Measurements from ENCODE around the gene PTPRM. TPM values are rescaled to one million over a fixed set of nuclear protein-coding genes. Genes with fewer than 3 reads are reported as not detected.

PTPRM gene
- polyA plus RNA-seq, 1 of the 3 experiments (the other 2 are of a cell fraction): 16.0 TPM

DNA sequence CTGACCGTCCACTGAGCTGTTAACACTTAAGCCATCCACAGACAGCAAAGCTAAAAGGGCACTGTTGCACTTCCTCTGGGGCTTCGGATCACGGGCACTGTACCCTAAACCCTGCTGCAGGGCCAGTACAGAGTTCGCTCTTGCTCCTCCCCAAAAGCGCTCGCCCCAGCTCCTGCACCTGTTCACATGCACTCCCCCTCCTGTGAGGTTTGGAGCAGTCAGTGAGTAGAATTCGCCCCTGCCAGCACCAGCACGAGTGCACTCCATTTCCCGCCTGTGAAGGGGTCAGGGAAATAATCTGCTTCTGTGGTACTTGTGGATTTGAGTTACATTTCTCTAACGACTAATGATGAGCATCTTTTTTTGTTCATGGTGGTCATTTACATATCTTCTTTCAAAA is 158.8 kb downstream of the PTPRM start:
- no peak for DNase-seq
- no peak overlapping the region for H2AFZ ChIP-seq (ENCODE audit: low read depth)
- 54% methylated on average over 10 of the region's 10 CpGs for WGBS (ENCODE audit: low lambda C conversion rate)
- H3K79me2 ChIP-seq (ENCODE audit: insufficient read depth): no peaks in the 10 kb centered on the region
- no peaks in the 10 kb centered on the region for H3K27me3 ChIP-seq (ENCODE audit: insufficient read depth)
- no peaks in the 10 kb centered on the region for H4K20me1 ChIP-seq (ENCODE audit: insufficient read depth)
- ChIA-PET POLR2A (no interaction called here), CTCF (no interaction called here)
- H3K36me3 ChIP-seq (replicated peaks in 1 of 2; ENCODE audit: control insufficient read depth in 1 of 2, insufficient read depth in 2 of 2, low read length in 1 of 2): no peaks in the 10 kb centered on the region
- H3K4me3 ChIP-seq (ENCODE audit: low read depth in 2 of 2, low read length in 1 of 2): no peak overlapping the region
- H3K9ac ChIP-seq: no peak overlapping the region
- H3K27ac ChIP-seq (ENCODE audit: low read depth in 2 of 2, low read length in 1 of 2): no peak overlapping the region
- TF ChIP-seq, protein P1, sequence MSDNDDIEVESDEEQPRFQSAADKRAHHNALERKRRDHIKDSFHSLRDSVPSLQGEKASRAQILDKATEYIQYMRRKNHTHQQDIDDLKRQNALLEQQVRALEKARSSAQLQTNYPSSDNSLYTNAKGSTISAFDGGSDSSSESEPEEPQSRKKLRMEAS (IDR thresholded peaks at IDR 0.05; ENCODE audit: low read depth): no peak
- TF ChIP-seq NFIC (IDR thresholded peaks at IDR 0.05; ENCODE audit: borderline replicate concordance): no peak
- TF ChIP-seq, protein P2, sequence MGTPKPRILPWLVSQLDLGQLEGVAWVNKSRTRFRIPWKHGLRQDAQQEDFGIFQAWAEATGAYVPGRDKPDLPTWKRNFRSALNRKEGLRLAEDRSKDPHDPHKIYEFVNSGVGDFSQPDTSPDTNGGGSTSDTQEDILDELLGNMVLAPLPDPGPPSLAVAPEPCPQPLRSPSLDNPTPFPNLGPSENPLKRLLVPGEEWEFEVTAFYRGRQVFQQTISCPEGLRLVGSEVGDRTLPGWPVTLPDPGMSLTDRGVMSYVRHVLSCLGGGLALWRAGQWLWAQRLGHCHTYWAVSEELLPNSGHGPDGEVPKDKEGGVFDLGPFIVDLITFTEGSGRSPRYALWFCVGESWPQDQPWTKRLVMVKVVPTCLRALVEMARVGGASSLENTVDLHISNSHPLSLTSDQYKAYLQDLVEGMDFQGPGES (IDR thresholded peaks at IDR 0.05; ENCODE audit: low read depth, low read length): no peak
- TF ChIP-seq, protein P3, sequence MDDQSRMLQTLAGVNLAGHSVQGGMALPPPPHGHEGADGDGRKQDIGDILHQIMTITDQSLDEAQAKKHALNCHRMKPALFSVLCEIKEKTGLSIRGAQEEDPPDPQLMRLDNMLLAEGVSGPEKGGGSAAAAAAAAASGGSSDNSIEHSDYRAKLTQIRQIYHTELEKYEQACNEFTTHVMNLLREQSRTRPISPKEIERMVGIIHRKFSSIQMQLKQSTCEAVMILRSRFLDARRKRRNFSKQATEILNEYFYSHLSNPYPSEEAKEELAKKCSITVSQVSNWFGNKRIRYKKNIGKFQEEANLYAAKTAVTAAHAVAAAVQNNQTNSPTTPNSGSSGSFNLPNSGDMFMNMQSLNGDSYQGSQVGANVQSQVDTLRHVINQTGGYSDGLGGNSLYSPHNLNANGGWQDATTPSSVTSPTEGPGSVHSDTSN (IDR thresholded peaks at IDR 0.05): no peak
- no peak for TF ChIP-seq SIN3A (IDR thresholded peaks at IDR 0.05; ENCODE audit: borderline replicate concordance, low read depth, low read length)
- TF ChIP-seq, protein P4, sequence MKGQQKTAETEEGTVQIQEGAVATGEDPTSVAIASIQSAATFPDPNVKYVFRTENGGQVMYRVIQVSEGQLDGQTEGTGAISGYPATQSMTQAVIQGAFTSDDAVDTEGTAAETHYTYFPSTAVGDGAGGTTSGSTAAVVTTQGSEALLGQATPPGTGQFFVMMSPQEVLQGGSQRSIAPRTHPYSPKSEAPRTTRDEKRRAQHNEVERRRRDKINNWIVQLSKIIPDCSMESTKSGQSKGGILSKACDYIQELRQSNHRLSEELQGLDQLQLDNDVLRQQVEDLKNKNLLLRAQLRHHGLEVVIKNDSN (IDR thresholded peaks at IDR 0.05; ENCODE audit: borderline replicate concordance, low read depth): no peak
- no peak for TF ChIP-seq FOXJ3 (CRISPR knock-in tag; IDR thresholded peaks at IDR 0.05)
- no peak for TF ChIP-seq POLR2AphosphoS5 (IDR thresholded peaks at IDR 0.05; ENCODE audit: low read depth, low read length)
- H3F3A ChIP-seq (replicated peaks; ENCODE audit: insufficient read depth): no peaks in the 10 kb centered on the region
- H3K9me2 ChIP-seq: no peaks in the 10 kb centered on the region
- H3K4me1 ChIP-seq (ENCODE audit: control insufficient read depth in 1 of 2, insufficient read depth in 2 of 2, low read depth in 1 of 2, low read length in 1 of 2): peaks cover 0 to 3% of the 10 kb centered on the region in 2 experiments; a peak in 1 of 4 replicates
- no peaks in the 10 kb centered on the region for H3K9me3 ChIP-seq
- H3K4me2 ChIP-seq: no peak overlapping the region

DNA sequence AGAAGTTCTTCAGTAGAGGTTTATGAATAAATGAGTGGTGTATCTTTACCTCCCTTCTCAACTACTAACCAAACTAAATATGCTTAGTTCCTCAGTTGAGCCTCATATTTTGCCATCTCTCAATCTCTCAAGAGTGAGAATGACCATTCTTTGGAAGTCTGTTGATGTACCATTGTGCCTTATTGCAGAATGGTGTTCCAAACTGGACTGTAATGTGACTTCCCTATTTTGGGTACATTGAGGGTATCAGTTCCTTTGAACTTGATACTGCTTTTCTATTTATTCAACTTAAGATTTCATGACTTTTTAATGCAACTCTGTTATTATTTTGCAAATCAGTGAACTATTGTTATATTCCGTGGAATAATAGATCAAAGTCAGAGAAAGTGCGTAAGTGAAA is 159.4 kb downstream of the PTPRM start:
- Histone ChIP-seq H3F3A (replicated peaks; ENCODE audit: insufficient read depth) (no peaks in the 10 kb centered on the region), H3K9ac (no peak overlapping the region), H4K20me1 (ENCODE audit: insufficient read depth) (no peaks in the 10 kb centered on the region), H3K79me2 (ENCODE audit: insufficient read depth) (no peaks in the 10 kb centered on the region), H3K4me1 (ENCODE audit: control insufficient read depth in 1 of 2, insufficient read depth in 2 of 2, low read depth in 1 of 2, low read length in 1 of 2) (peaks cover 0 to 3% of the 10 kb centered on the region in 2 experiments; a peak in 1 of 4 replicates), H3K36me3 (replicated peaks in 1 of 2; ENCODE audit: control insufficient read depth in 1 of 2, insufficient read depth in 2 of 2, low read length in 1 of 2) (no peaks in the 10 kb centered on the region), H3K27me3 (ENCODE audit: insufficient read depth) (no peaks in the 10 kb centered on the region), H2AFZ (ENCODE audit: low read depth) (no peak overlapping the region), H3K4me2 (no peak overlapping the region), H3K9me3 (no peaks in the 10 kb centered on the region), H3K27ac (ENCODE audit: low read depth in 2 of 2, low read length in 1 of 2) (no peak overlapping the region), H3K4me3 (ENCODE audit: low read depth in 2 of 2, low read length in 1 of 2) (no peak overlapping the region), H3K9me2 (no peaks in the 10 kb centered on the region)
- WGBS (ENCODE audit: low lambda C conversion rate): 85% methylated on average over 2 of the region's 2 CpGs
- DNase-seq: no peak
- no peak for TF ChIP-seq GATA2 (CRISPR knock-in tag; IDR thresholded peaks at IDR 0.05)
- TF ChIP-seq RXRA (IDR thresholded peaks at IDR 0.05; ENCODE audit: borderline replicate concordance, low read depth): no peak
- TF ChIP-seq, protein P3 (IDR thresholded peaks at IDR 0.05): no peak
- TF ChIP-seq JUND (IDR thresholded peaks at IDR 0.05): no peak
- no peak for TF ChIP-seq NFIC (IDR thresholded peaks at IDR 0.05; ENCODE audit: borderline replicate concordance)
- TF ChIP-seq TAF1 (IDR thresholded peaks at IDR 0.05; ENCODE audit: borderline replicate concordance, low read depth, low read length): no peak
- TF ChIP-seq, protein P4 (IDR thresholded peaks at IDR 0.05; ENCODE audit: borderline replicate concordance, low read depth): no peak
- ChIA-PET CTCF (interaction anchor here (0.6 to 1.0 kb wide), 2 partner anchors 21 to 160 kb away, joined by 3 to 4 read pairs; partner anchors contain the start of gene PTPRM), POLR2A (no interaction called here)
